K562 (cell line): ENCODE data around the gene ADAM15. TPM values are rescaled to one million over a fixed set of nuclear protein-coding genes. Genes with fewer than 3 reads are reported as not detected.

Experiments used
- ATAC-seq: fragments of 200-7000 bp; cut with Tn5 transposase; 3 replicates; pipeline ENCODE4 v1.9.1; 2020; ENCODE audit warnings: moderate library complexity
- BruUV-seq: library from RNA; stranded (reverse); fragments of 400-500 nt; replicated peaks from 2 replicates; lab custom pipeline; 2021; lab: Mats Ljungman, UMichigan
- CTCF ChIA-PET: fragments of 300-600 bp; formaldehyde crosslinking; extraction: SDS; loops from one replicate; lab custom pipeline; 2021; ENCODE audit warnings: low intra/inter-chr PET ratio; lab: Yijun Ruan, JAX
- POLR2A ChIA-PET: fragments of 300-600, 350-650 bp; sonication (Branson Sonifier 250); formaldehyde crosslinking; extraction: SDS; loops from one replicate; lab custom pipeline; 2021; ENCODE audit warnings: antibody characterized with exemption, inconsistent platforms; lab: Yijun Ruan, JAX
- DNase-seq, 4 experiments: peaks; one replicate each; pipeline versions ENCODE4 v3.0.0 to v3.0.0-alpha.2; 2011 to 2018; ENCODE audit warnings: low spot score in 3 of 4, mixed read lengths in 3 of 4; ENCODE audit errors: extremely low read depth in 1 of 4
- FAIRE-seq: peaks from 2 replicates; lab custom pipeline; 2011; peaks lifted over from hg19 to GRCh38; lab: Jason Lieb, UNC
- H2AFZ ChIP-seq: 2 replicates; pipeline ENCODE4 v1.6.0; 2011; ENCODE audit warnings: low read depth, low read length, control low read depth, inconsistent platforms
- H3K27ac ChIP-seq: fragments of 200-600 bp; 3 replicates; pipeline ENCODE4 v1.8.0; 2011; ENCODE audit warnings: low read depth, mild to moderate bottlenecking, control low read depth, inconsistent platforms, low read length, moderate library complexity, mixed read lengths; ENCODE audit errors: extremely low read depth
- H3K27me3 ChIP-seq, 2 experiments: fragments of 300-600 bp in 1 of 2; 2 replicates in 1 of 2; 3 replicates in 1 of 2; pipeline versions ENCODE4 v1.6.0 to v1.8.0; 2011; ENCODE audit warnings: inconsistent platforms in 2 of 2, low read length in 2 of 2, mild to moderate bottlenecking in 1 of 2, mixed read lengths in 1 of 2, moderate library complexity in 1 of 2; ENCODE audit not compliant: control insufficient read depth in 2 of 2, insufficient read depth in 2 of 2
- H3K36me3 ChIP-seq: fragments of 300-600 bp; 3 replicates; pipeline ENCODE4 v1.8.0; 2011; ENCODE audit warnings: mild to moderate bottlenecking, low read length, inconsistent platforms; ENCODE audit not compliant: control insufficient read depth, insufficient read depth
- H3K4me1 ChIP-seq, 2 experiments: fragments of 200-600 bp in 1 of 2; replicated peaks in 1 of 2; 2 replicates in 1 of 2; 3 replicates in 1 of 2; pipeline versions ENCODE4 v1.5.1 to v1.8.0; 2011; ENCODE audit warnings: inconsistent platforms in 2 of 2, low read length in 2 of 2, mild to moderate bottlenecking in 1 of 2, mixed read lengths in 1 of 2, moderate library complexity in 1 of 2; ENCODE audit not compliant: control insufficient read depth in 2 of 2, insufficient read depth in 2 of 2
- H3K4me2 ChIP-seq: 2 replicates; pipeline ENCODE4 v1.6.1; 2011; ENCODE audit warnings: low read length, control low read depth, inconsistent platforms, mixed read lengths; ENCODE audit not compliant: insufficient read depth
- H3K4me3 ChIP-seq: fragments of 200-600 bp; sonication (generic), shearing (Covaris generic); 2 replicates; pipeline ENCODE4 v1.5.1; 2016; ENCODE audit warnings: control low read depth, inconsistent platforms
- H3K79me2 ChIP-seq: fragments of 200-600 bp; 3 replicates; pipeline ENCODE4 v1.8.0; 2011; ENCODE audit warnings: low read length, inconsistent platforms; ENCODE audit not compliant: control insufficient read depth, insufficient read depth
- H3K9ac ChIP-seq, 2 experiments: 2 replicates each; pipeline versions ENCODE4 v1.6.0 to v1.6.1; 2011; ENCODE audit warnings: low read depth in 2 of 2, low read length in 2 of 2, control low read depth in 1 of 2, inconsistent platforms in 1 of 2, mild to moderate bottlenecking in 1 of 2, mixed read lengths in 1 of 2; ENCODE audit not compliant: insufficient read depth in 1 of 2
- H3K9me1 ChIP-seq: one replicate; pipeline ENCODE4 v1.6.0; 2011; ENCODE audit warnings: inconsistent platforms, mild to moderate bottlenecking, low read length, moderate library complexity; ENCODE audit not compliant: control insufficient read depth, insufficient read depth
- H3K9me3 ChIP-seq: replicated peaks from 2 replicates; pipeline ENCODE4 v1.5.1; 2011; ENCODE audit warnings: low read depth, low read length, inconsistent platforms; ENCODE audit not compliant: control insufficient read depth, insufficient read depth
- H4K20me1 ChIP-seq: replicated peaks from 2 replicates; pipeline ENCODE4 v1.6.1; 2011; ENCODE audit warnings: low read length, inconsistent platforms, mixed read lengths; ENCODE audit not compliant: control insufficient read depth, insufficient read depth
- BDP1 ChIP-seq: IDR thresholded peaks from 3 replicates; pipeline ENCODE4 v1.6.1; 2011; ENCODE audit not compliant: insufficient read length, insufficient read depth
- REST ChIP-seq, 2 experiments: fragments of 450-650 bp; formaldehyde crosslinking in 1 of 2; IDR thresholded peaks; 2 replicates each; pipeline versions ENCODE4 v1.4.0 to v1.6.1; 2014 to 2020; ENCODE audit warnings: mild to moderate bottlenecking in 2 of 2, borderline replicate concordance in 1 of 2, low read depth in 1 of 2
- ZNF263 ChIP-seq: sonication (generic); formaldehyde crosslinking; IDR thresholded peaks from 2 replicates; pipeline ENCODE4 v1.8.0; 2022; ENCODE audit warnings: mild to moderate bottlenecking, missing genetic modification reagents, borderline replicate concordance
- WGBS: fragments of 100-300 bp; shearing (Covaris generic); methylation state at CpG from one replicate; pipeline ENCODE4 v1.1.6; 2016; ENCODE audit warnings: low coverage, mixed read lengths; ENCODE audit not compliant: insufficient coverage; ENCODE audit errors: missing lambda C conversion rate; 5-methylcytosine and 5-hydroxymethylcytosine counted together
- in situ Hi-C: fragments of 300-500 bp; cut with MboI; formaldehyde crosslinking; loops from 4 replicates; pipeline ENCODE4 v1.15.0; 2018; ENCODE audit warnings: inconsistent platforms, mixed read lengths
- intact Hi-C: fragments of 100-400 bp; cut with micrococcal nuclease; formaldehyde crosslinking; loops from 2 replicates; pipeline ENCODE4 v1.14.2; 2022
- polyA plus RNA-seq, 8 experiments: library from polyadenylated mRNA; depleted of rRNA in 4 of 8; stranded (reverse) in 5 of 8; unstranded in 3 of 8; fragments of >200 nt; fragmentation: Nextera tagmentation in 2 of 8; fragmentation: Illumina TruSeq in 1 of 8; extraction: Ambion mirVana in 2 of 8; extraction: Trizol in 1 of 8; gene quantifications; 2 replicates each; pipeline versions ENCODE4 v1.2.1 to v1.2.3, GENCODE V29; 2011 to 2014; ENCODE audit warnings: inconsistent platforms in 1 of 8, missing spikeins in 1 of 8
- total RNA-seq, 7 experiments: library from RNA; depleted of rRNA in 6 of 7; stranded (reverse); fragments of >200 nt in 6 of 7; fragmentation: Illumina TruSeq in 2 of 7; extraction: Trizol in 2 of 7; gene quantifications; 2 replicates each; pipeline versions ENCODE4 v1.2.1 to v1.2.3, GENCODE V29; 2011 to 2021; ENCODE audit warnings: low replicate concordance in 1 of 7

ADAM15 gene
- total and polyA plus RNA-seq, 9 of the 15 experiments (the other 6 are each of a cell fraction or from before 2014, with no cell fraction given), result 0.69 to 72.3 (median 32.8) TPM

- Histone ChIP-seq H3K9me1 (peaks cover 5% of the 10 kb centered on the region), H3K27ac (no peak overlapping the region), H3K27me3 (peaks cover 0 to 3% of the 10 kb centered on the region in 2 experiments; a peak in 1 of 5 replicates), H3K9ac (no peak overlapping the region), H3K79me2 (no peaks in the 10 kb centered on the region), H3K4me1 (peaks cover 12 to 22% of the 10 kb centered on the region in 2 experiments; a peak in 4 of 5 replicates), H2AFZ (no peak overlapping the region), H3K36me3 (no peaks in the 10 kb centered on the region), H4K20me1 (no peaks in the 10 kb centered on the region), H3K4me3 (no peak overlapping the region), H3K4me2 (no peak overlapping the region), H3K9me3 (no peaks in the 10 kb centered on the region)
- no TSS peak for BruUV-seq
- DNase-seq (peak in 2 of 4 experiments; percentile 29 to 47), ATAC-seq (peak; percentile 54), FAIRE-seq (peak; percentile 32)
- POLR2A ChIA-PET, result interaction anchor here (0.6 to 1.5 kb wide), 4 partner anchors 10 to 100 kb away, joined by 3 to 9 read pairs (median 4); partner anchors contain the start of gene SLC50A1
- CTCF ChIA-PET, result interaction anchor here (0.7 to 2.6 kb wide), 2 partner anchors 30 to 75 kb away, joined by 3 to 59 read pairs; no protein-coding TSS in a partner anchor
- WGBS, result 44% methylated on average over 5 of the region's 6 CpGs
- peak; percentile 54 for TF ChIP-seq REST (IDR thresholded peaks at IDR 0.05; ENCODE audit: borderline replicate concordance)
- no peak for TF ChIP-seq REST (CRISPR knock-in tag; IDR thresholded peaks at IDR 0.05; ENCODE audit: low read depth)
- TF ChIP-seq BDP1, result no peak
- 0 out of 2 replicates have a peak, but pooled peaks have one; percentile 21 for TF ChIP-seq ZNF263 (CRISPR knock-in tag)
- in situ Hi-C loops (loop anchor here (5.0 to 10.0 kb wide), 2 partner anchors 75 to 503 kb away; no protein-coding TSS in a partner anchor), intact Hi-C loops (loop anchor here (10.0 kb wide), 1 partner anchor 503 kb away; no protein-coding TSS in a partner anchor)
Measured at GRCh38 chr1:155092131-155092530, 41.0 kb downstream of the ADAM15 start.
